Measurements from ENCODE around the gene FCGR2B. TPM values are rescaled to one million over a fixed set of nuclear protein-coding genes. Genes with fewer than 3 reads are reported as not detected.
"Not testable (repeated sequence)": the region's sequence is repeated elsewhere in the genome, so short reads cannot be mapped to it uniquely, and the experiment has no call there.

Gene FCGR2B
- total RNA-seq, 4 donors from 2014 or later: 5.3 to 9.1 (median 6.0) TPM

DNA sequence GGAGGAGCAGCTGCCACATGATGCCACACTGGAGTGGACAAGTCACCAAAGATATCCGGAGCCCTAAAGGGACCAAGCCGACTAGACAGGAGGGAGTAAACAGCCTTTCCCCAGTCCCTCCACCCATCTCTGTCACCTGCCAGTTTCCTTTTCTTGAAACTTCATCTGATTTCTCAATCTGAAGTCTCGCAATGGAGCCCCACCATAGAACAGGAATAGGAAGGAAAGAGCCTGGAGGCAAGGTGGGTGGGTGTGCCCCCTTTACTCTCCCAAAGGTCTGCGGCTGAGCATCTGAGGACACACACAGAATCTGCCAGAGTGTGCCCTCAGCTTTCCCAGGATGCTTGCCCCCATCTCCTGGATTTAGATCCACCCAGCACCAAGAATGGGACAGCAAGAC lies 31.9 kb upstream of the FCGR2B start, which contains the start of gene FCGR3B:
TSS of gene FCGR3B (minus strand) at position 101 of the 400 bp plus-strand sequence. CDS start at position 19, 82 bp downstream.
- Histone ChIP-seq H3K36me3 (no peaks in the 10 kb centered on the region), H3K4me1 (no peaks in the 10 kb centered on the region), H3K4me3 (no peak within 1 kb of the TSS), H3K9me3 (no peaks in the 10 kb centered on the region), H3K27me3 (no peaks in the 10 kb centered on the region), H3K27ac (no peak within 1 kb of the TSS)
- TF ChIP-seq POLR2A (IDR thresholded peaks at IDR 0.05): no peak
- TF ChIP-seq, protein P1, sequence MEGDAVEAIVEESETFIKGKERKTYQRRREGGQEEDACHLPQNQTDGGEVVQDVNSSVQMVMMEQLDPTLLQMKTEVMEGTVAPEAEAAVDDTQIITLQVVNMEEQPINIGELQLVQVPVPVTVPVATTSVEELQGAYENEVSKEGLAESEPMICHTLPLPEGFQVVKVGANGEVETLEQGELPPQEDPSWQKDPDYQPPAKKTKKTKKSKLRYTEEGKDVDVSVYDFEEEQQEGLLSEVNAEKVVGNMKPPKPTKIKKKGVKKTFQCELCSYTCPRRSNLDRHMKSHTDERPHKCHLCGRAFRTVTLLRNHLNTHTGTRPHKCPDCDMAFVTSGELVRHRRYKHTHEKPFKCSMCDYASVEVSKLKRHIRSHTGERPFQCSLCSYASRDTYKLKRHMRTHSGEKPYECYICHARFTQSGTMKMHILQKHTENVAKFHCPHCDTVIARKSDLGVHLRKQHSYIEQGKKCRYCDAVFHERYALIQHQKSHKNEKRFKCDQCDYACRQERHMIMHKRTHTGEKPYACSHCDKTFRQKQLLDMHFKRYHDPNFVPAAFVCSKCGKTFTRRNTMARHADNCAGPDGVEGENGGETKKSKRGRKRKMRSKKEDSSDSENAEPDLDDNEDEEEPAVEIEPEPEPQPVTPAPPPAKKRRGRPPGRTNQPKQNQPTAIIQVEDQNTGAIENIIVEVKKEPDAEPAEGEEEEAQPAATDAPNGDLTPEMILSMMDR (IDR thresholded peaks at IDR 0.05): no peak
- TF ChIP-seq EP300 (IDR thresholded peaks at IDR 0.05): no peak
- no peak for TF ChIP-seq POLR2AphosphoS5 (IDR thresholded peaks at IDR 0.05)
- WGBS: 92% methylated on average over 4 of the region's 4 CpGs
- no peak for DNase-seq (ENCODE audit: low spot score in 2 of 2)

- H3K4me1 ChIP-seq; H3K4me3 ChIP-seq; DNase-seq (ENCODE audit: low spot score in 2 of 2); H3K9me3 ChIP-seq; H3K36me3 ChIP-seq; H3K27ac ChIP-seq; H3K27me3 ChIP-seq: not testable (repeated sequence)
- WGBS: 65% methylated on average over 2 of the region's 2 CpGs
Observed at GRCh38 chr1:161634993-161635392, 27.9 kb upstream of the FCGR2B start.

- no CpG with 5 or more reads among the region's 1 CpG for WGBS
- H3K4me1 ChIP-seq: not testable (repeated sequence)
Observed at GRCh38 chr1:161636189-161636782, 26.7 kb upstream of the FCGR2B start.

DNA sequence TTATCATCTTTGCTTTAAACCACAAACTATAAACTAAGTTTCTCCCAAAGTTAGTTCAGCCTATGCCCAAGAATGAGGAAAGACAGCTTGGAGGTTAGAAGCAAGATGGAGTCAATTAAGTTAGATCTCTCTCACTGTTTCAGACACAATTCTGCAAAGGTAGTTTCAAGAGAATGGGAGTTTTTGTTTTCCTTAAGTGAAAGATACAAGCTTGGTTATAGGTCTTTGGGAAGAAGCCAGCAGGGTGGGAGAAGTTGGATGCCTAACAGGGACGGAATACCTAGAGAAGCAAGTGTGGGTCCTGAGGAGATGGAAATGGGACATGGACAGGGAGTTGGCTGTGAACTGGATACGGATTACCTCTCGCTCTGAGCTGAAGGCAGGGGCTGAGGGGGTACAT lies 26.0 kb upstream of the FCGR2B start:
- not testable (repeated sequence) for H3K4me1 ChIP-seq; H3K27ac ChIP-seq; DNase-seq (ENCODE audit: low spot score in 2 of 2); H3K36me3 ChIP-seq; H3K4me3 ChIP-seq; H3K9me3 ChIP-seq; H3K27me3 ChIP-seq
- WGBS: 98% methylated on average over 3 of the region's 3 CpGs

More at GRCh38 chr1:161636189-161636782, 26.7 kb upstream of the FCGR2B start:
- H3K27ac ChIP-seq; H3K36me3 ChIP-seq; H3K27me3 ChIP-seq; H3K9me3 ChIP-seq; DNase-seq (ENCODE audit: low spot score in 2 of 2); H3K4me3 ChIP-seq: not testable (repeated sequence)

- not testable (repeated sequence) for DNase-seq (ENCODE audit: low spot score in 2 of 2); H3K27me3 ChIP-seq; H3K36me3 ChIP-seq; H3K27ac ChIP-seq; H3K9me3 ChIP-seq; H3K4me3 ChIP-seq; H3K4me1 ChIP-seq
- WGBS: no CpG with 5 or more reads among the region's 6 CpGs
Observed at GRCh38 chr1:161638251-161638993, 24.5 kb upstream of the FCGR2B start.

DNA sequence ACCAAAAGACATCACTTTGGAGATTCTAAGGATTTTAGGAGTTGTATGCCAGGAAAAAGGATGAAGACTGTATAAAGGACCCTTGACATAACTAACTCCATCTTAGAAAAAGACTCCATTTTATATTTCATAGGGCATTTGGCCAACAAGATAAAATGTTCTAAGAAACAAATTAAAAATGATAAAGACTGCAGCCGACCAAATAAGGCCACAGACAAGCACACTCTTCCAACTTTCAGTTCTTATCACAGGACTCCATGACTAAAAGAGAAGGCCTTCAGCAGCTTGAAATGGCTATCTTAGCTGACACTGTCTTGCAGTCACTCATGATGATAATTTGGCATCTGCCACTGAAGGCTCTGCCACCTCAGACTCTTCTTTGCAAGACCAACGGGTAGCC lies 23.7 kb upstream of the FCGR2B start:
- not testable (repeated sequence) for DNase-seq (ENCODE audit: low spot score in 2 of 2); H3K27ac ChIP-seq; H3K27me3 ChIP-seq; H3K4me3 ChIP-seq; H3K4me1 ChIP-seq; H3K9me3 ChIP-seq; H3K36me3 ChIP-seq
- 46% methylated on average over 2 of the region's 2 CpGs for WGBS

DNA sequence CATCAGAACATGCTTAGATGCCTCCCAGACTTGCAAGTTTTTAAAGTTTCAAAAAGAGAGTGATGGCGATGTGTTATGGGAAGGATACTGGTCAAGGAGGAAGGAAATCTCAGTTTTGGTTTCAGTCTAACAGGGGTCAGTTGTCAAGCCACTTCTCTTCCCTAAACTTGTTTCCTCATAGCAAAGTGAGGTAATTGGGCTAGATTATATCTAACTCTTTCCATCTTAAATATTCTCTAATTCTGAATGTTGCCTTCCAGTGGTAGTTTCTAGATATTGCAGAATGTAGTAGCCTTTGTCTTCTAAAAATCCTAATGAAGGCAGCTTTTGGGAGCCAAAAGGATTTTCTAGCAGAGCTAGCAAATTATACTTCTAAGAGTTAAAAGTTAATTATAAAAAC lies 20.2 kb upstream of the FCGR2B start:
- DNase-seq (ENCODE audit: low spot score in 2 of 2); H3K4me3 ChIP-seq; H3K27ac ChIP-seq: not testable (repeated sequence)

GRCh38 chr1:161643481-161644208 lies 19.3 kb upstream of the FCGR2B start:
- not testable (repeated sequence) for H3K4me1 ChIP-seq; H3K36me3 ChIP-seq; H3K4me3 ChIP-seq; H3K27me3 ChIP-seq; H3K9me3 ChIP-seq; H3K27ac ChIP-seq; DNase-seq (ENCODE audit: low spot score in 2 of 2)
- 88% methylated on average over 2 of the region's 5 CpGs for WGBS

More for the DNA sequence above, 20.2 kb upstream of the FCGR2B start:
- WGBS: 73% methylated on average over 1 of the region's 1 CpG
- H3K36me3 ChIP-seq, H3K4me1 ChIP-seq, H3K27me3 ChIP-seq, H3K9me3 ChIP-seq: not testable (repeated sequence)

DNA sequence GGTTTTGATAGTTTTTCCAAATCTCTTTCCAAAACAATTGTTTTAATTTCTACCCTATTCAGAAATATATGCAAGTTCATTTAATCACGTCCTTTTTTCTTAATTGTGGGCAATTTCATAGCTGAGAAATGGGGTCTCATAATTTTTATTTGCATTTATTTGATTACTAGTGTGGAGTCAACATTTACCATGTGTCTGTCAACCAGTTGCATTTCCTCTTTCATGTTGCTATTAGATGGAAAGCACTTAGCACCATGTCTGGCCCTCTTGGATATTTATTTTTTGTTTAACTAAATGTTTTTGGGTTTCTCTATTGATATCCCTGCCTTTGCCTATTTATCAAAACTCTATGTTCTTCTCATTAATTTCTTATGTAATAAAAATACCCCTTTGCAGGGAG lies 18.1 kb upstream of the FCGR2B start:
- 88% methylated on average over 1 of the region's 1 CpG for WGBS

More for the DNA sequence above, 18.1 kb upstream of the FCGR2B start:
- not testable (repeated sequence) for H3K36me3 ChIP-seq; DNase-seq (ENCODE audit: low spot score in 2 of 2); H3K4me1 ChIP-seq; H3K27me3 ChIP-seq; H3K9me3 ChIP-seq; H3K27ac ChIP-seq; H3K4me3 ChIP-seq

Data from suprapubic skin (tissue), 4 donors.